ENCODE results near the gene GAGE12E.
"Not testable (repeated sequence)": the region's sequence is repeated elsewhere in the genome, so short reads cannot be mapped to it uniquely, and the experiment has no call there.

Gene GAGE12E, protein sequence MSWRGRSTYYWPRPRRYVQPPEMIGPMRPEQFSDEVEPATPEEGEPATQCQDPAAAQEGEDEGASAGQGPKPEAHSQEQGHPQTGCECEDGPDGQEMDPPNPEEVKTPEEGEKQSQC

DNA sequence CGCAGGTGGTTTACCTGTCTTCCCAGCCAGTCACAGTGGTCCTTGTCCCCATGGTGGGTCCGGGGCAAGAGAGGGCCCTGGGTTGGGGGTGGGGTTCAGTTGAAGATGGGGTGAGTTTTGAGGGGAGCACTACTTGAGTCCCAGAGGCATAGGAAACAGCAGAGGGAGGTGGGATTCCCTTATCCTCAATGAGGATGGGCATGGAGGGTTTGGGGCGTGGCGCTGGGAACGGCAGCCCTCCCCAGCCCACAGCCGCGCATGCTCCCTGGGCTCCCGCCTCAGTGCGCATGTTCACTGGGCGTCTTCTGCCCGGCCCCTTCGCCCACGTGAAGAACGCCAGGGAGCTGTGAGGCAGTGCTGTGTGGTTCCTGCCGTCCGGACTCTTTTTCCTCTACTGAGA, at the start of gene GAGE12E:
Gene GAGE12E, plus strand, starts transcription at position 301 of the 400 bp plus-strand sequence. CDS start 1,155 bp downstream, outside the sequence.
- H3K4me3 ChIP-seq (IDR thresholded peaks at IDR 0.05; ENCODE audit: insufficient read depth, low read depth, low read length); H3K4me1 ChIP-seq (ENCODE audit: low read depth, poor library complexity, severe bottlenecking); H4K20me1 ChIP-seq (ENCODE audit: insufficient read depth); H3K27ac ChIP-seq; H3K4me2 ChIP-seq; H2AFZ ChIP-seq (ENCODE audit: low read depth); H3K79me2 ChIP-seq (ENCODE audit: insufficient read depth, low read depth); H3K9ac ChIP-seq; H3K36me3 ChIP-seq (ENCODE audit: insufficient read depth); H3K27me3 ChIP-seq (ENCODE audit: insufficient read depth, low read depth): not testable (repeated sequence)

DNA sequence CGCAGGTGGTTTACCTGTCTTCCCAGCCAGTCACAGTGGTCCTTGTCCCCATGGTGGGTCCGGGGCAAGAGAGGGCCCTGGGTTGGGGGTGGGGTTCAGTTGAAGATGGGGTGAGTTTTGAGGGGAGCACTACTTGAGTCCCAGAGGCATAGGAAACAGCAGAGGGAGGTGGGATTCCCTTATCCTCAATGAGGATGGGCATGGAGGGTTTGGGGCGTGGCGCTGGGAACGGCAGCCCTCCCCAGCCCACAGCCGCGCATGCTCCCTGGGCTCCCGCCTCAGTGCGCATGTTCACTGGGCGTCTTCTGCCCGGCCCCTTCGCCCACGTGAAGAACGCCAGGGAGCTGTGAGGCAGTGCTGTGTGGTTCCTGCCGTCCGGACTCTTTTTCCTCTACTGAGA, 19.2 kb upstream of the GAGE12E start, which contains the start of gene GAGE12C:
Gene GAGE12C, plus strand, starts transcription at position 301 of the 400 bp plus-strand sequence. CDS start 1,155 bp downstream, outside the sequence.
- not testable (repeated sequence) for H4K20me1 ChIP-seq (ENCODE audit: insufficient read depth); H3K4me3 ChIP-seq (IDR thresholded peaks at IDR 0.05; ENCODE audit: insufficient read depth, low read depth, low read length); H3K4me1 ChIP-seq (ENCODE audit: low read depth, poor library complexity, severe bottlenecking); H3K36me3 ChIP-seq (ENCODE audit: insufficient read depth); H3K27me3 ChIP-seq (ENCODE audit: insufficient read depth, low read depth); H2AFZ ChIP-seq (ENCODE audit: low read depth); H3K79me2 ChIP-seq (ENCODE audit: insufficient read depth, low read depth); H3K9ac ChIP-seq; H3K4me2 ChIP-seq; H3K27ac ChIP-seq

DNA sequence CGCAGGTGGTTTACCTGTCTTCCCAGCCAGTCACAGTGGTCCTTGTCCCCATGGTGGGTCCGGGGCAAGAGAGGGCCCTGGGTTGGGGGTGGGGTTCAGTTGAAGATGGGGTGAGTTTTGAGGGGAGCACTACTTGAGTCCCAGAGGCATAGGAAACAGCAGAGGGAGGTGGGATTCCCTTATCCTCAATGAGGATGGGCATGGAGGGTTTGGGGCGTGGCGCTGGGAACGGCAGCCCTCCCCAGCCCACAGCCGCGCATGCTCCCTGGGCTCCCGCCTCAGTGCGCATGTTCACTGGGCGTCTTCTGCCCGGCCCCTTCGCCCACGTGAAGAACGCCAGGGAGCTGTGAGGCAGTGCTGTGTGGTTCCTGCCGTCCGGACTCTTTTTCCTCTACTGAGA, 9.7 kb upstream of the GAGE12E start, which contains the start of gene GAGE12D:
Gene GAGE12D, plus strand, starts transcription at position 301 of the 400 bp plus-strand sequence. CDS start 1,155 bp downstream, outside the sequence.
- not testable (repeated sequence) for H3K4me1 ChIP-seq (ENCODE audit: low read depth, poor library complexity, severe bottlenecking); H3K9ac ChIP-seq; H3K27ac ChIP-seq; H3K79me2 ChIP-seq (ENCODE audit: insufficient read depth, low read depth); H2AFZ ChIP-seq (ENCODE audit: low read depth); H3K27me3 ChIP-seq (ENCODE audit: insufficient read depth, low read depth); H3K4me2 ChIP-seq; H3K4me3 ChIP-seq (IDR thresholded peaks at IDR 0.05; ENCODE audit: insufficient read depth, low read depth, low read length); H3K36me3 ChIP-seq (ENCODE audit: insufficient read depth); H4K20me1 ChIP-seq (ENCODE audit: insufficient read depth)

DNA sequence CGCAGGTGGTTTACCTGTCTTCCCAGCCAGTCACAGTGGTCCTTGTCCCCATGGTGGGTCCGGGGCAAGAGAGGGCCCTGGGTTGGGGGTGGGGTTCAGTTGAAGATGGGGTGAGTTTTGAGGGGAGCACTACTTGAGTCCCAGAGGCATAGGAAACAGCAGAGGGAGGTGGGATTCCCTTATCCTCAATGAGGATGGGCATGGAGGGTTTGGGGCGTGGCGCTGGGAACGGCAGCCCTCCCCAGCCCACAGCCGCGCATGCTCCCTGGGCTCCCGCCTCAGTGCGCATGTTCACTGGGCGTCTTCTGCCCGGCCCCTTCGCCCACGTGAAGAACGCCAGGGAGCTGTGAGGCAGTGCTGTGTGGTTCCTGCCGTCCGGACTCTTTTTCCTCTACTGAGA, 9.5 kb downstream of the GAGE12E start, which contains the start of gene GAGE12F:
Gene GAGE12F, plus strand, starts transcription at position 301 of the 400 bp plus-strand sequence. CDS start 1,155 bp downstream, outside the sequence.
- H3K27ac ChIP-seq; H2AFZ ChIP-seq (ENCODE audit: low read depth); H3K4me1 ChIP-seq (ENCODE audit: low read depth, poor library complexity, severe bottlenecking); H3K27me3 ChIP-seq (ENCODE audit: insufficient read depth, low read depth); H4K20me1 ChIP-seq (ENCODE audit: insufficient read depth); H3K79me2 ChIP-seq (ENCODE audit: insufficient read depth, low read depth); H3K4me3 ChIP-seq (IDR thresholded peaks at IDR 0.05; ENCODE audit: insufficient read depth, low read depth, low read length); H3K36me3 ChIP-seq (ENCODE audit: insufficient read depth); H3K9ac ChIP-seq; H3K4me2 ChIP-seq: not testable (repeated sequence)

DNA sequence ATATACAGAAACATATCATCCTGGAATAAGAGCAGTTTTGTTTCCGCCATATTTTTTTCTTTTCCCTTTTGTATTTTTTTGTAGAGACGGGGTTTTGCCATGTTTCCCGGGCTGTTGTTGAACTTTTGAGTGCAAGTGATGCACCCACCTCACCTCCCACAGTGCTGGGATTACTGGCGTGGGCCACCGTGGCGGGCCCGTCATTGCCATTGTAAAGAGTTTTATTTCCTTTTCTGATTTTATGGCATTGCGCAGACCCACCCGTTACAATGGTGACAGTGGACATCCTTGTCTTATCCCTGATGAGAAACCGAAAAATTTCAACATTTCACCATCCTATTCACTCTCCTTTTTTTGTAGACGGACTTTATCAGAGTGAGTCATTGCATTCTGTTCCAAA, 17.6 kb downstream of the GAGE12E start:
- not testable (repeated sequence) for H3K36me3 ChIP-seq (ENCODE audit: insufficient read depth); H3K9ac ChIP-seq; H3K4me1 ChIP-seq (ENCODE audit: low read depth, poor library complexity, severe bottlenecking); H3K4me3 ChIP-seq (IDR thresholded peaks at IDR 0.05; ENCODE audit: insufficient read depth, low read depth, low read length); H3K27ac ChIP-seq; H2AFZ ChIP-seq (ENCODE audit: low read depth); H3K79me2 ChIP-seq (ENCODE audit: insufficient read depth, low read depth); H3K4me2 ChIP-seq; H4K20me1 ChIP-seq (ENCODE audit: insufficient read depth); H3K27me3 ChIP-seq (ENCODE audit: insufficient read depth, low read depth)

DNA sequence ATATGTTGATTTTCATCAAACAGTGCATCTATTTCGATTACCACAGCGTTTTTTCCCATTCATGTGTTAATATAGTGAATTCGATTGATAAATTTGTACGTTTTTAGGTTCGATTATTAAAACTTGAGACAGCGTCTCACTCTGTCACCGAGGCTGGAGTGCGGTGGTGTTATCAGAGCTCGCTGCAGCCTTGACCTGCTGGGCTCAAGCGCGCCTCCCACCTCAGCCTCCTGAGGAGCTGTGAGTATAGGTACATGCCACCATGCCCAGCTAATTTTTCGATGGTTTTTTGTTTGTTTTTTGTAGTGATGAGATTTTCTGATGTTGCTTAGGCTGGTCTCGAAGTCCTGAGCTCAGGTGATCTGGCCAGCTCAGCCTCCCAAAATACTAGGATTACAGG, 18.1 kb downstream of the GAGE12E start:
- not testable (repeated sequence) for H3K36me3 ChIP-seq (ENCODE audit: insufficient read depth); H3K4me3 ChIP-seq (IDR thresholded peaks at IDR 0.05; ENCODE audit: insufficient read depth, low read depth, low read length); H2AFZ ChIP-seq (ENCODE audit: low read depth); H3K27ac ChIP-seq; H3K27me3 ChIP-seq (ENCODE audit: insufficient read depth, low read depth); H3K9ac ChIP-seq; H3K4me2 ChIP-seq; H4K20me1 ChIP-seq (ENCODE audit: insufficient read depth); H3K79me2 ChIP-seq (ENCODE audit: insufficient read depth, low read depth); H3K4me1 ChIP-seq (ENCODE audit: low read depth, poor library complexity, severe bottlenecking)

DNA sequence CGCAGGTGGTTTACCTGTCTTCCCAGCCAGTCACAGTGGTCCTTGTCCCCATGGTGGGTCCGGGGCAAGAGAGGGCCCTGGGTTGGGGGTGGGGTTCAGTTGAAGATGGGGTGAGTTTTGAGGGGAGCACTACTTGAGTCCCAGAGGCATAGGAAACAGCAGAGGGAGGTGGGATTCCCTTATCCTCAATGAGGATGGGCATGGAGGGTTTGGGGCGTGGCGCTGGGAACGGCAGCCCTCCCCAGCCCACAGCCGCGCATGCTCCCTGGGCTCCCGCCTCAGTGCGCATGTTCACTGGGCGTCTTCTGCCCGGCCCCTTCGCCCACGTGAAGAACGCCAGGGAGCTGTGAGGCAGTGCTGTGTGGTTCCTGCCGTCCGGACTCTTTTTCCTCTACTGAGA, 19.0 kb downstream of the GAGE12E start, which contains the start of gene GAGE12G:
Gene GAGE12G, plus strand, starts transcription at position 301 of the 400 bp plus-strand sequence. CDS start 1,155 bp downstream, outside the sequence.
- not testable (repeated sequence) for H4K20me1 ChIP-seq (ENCODE audit: insufficient read depth); H3K4me3 ChIP-seq (IDR thresholded peaks at IDR 0.05; ENCODE audit: insufficient read depth, low read depth, low read length); H3K36me3 ChIP-seq (ENCODE audit: insufficient read depth); H2AFZ ChIP-seq (ENCODE audit: low read depth); H3K4me1 ChIP-seq (ENCODE audit: low read depth, poor library complexity, severe bottlenecking); H3K27ac ChIP-seq; H3K79me2 ChIP-seq (ENCODE audit: insufficient read depth, low read depth); H3K27me3 ChIP-seq (ENCODE audit: insufficient read depth, low read depth); H3K4me2 ChIP-seq; H3K9ac ChIP-seq

DNA sequence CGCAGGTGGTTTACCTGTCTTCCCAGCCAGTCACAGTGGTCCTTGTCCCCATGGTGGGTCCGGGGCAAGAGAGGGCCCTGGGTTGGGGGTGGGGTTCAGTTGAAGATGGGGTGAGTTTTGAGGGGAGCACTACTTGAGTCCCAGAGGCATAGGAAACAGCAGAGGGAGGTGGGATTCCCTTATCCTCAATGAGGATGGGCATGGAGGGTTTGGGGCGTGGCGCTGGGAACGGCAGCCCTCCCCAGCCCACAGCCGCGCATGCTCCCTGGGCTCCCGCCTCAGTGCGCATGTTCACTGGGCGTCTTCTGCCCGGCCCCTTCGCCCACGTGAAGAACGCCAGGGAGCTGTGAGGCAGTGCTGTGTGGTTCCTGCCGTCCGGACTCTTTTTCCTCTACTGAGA, 28.6 kb downstream of the GAGE12E start, which contains the start of gene GAGE12H:
Gene GAGE12H, plus strand, starts transcription at position 301 of the 400 bp plus-strand sequence. CDS start 1,155 bp downstream, outside the sequence.
- H3K27me3 ChIP-seq (ENCODE audit: insufficient read depth, low read depth); H3K4me2 ChIP-seq; H3K27ac ChIP-seq; H2AFZ ChIP-seq (ENCODE audit: low read depth); H3K36me3 ChIP-seq (ENCODE audit: insufficient read depth); H4K20me1 ChIP-seq (ENCODE audit: insufficient read depth); H3K9ac ChIP-seq; H3K79me2 ChIP-seq (ENCODE audit: insufficient read depth, low read depth); H3K4me1 ChIP-seq (ENCODE audit: low read depth, poor library complexity, severe bottlenecking); H3K4me3 ChIP-seq (IDR thresholded peaks at IDR 0.05; ENCODE audit: insufficient read depth, low read depth, low read length): not testable (repeated sequence)

DNA sequence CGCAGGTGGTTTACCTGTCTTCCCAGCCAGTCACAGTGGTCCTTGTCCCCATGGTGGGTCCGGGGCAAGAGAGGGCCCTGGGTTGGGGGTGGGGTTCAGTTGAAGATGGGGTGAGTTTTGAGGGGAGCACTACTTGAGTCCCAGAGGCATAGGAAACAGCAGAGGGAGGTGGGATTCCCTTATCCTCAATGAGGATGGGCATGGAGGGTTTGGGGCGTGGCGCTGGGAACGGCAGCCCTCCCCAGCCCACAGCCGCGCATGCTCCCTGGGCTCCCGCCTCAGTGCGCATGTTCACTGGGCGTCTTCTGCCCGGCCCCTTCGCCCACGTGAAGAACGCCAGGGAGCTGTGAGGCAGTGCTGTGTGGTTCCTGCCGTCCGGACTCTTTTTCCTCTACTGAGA, 38.1 kb downstream of the GAGE12E start, which contains the start of gene GAGE2A:
Gene GAGE2A, plus strand, starts transcription at position 301 of the 400 bp plus-strand sequence. CDS start 1,155 bp downstream, outside the sequence.
- not testable (repeated sequence) for H3K9ac ChIP-seq; H3K4me3 ChIP-seq (IDR thresholded peaks at IDR 0.05; ENCODE audit: insufficient read depth, low read depth, low read length); H3K36me3 ChIP-seq (ENCODE audit: insufficient read depth); H4K20me1 ChIP-seq (ENCODE audit: insufficient read depth); H3K79me2 ChIP-seq (ENCODE audit: insufficient read depth, low read depth); H2AFZ ChIP-seq (ENCODE audit: low read depth); H3K27me3 ChIP-seq (ENCODE audit: insufficient read depth, low read depth); H3K4me1 ChIP-seq (ENCODE audit: low read depth, poor library complexity, severe bottlenecking); H3K4me2 ChIP-seq; H3K27ac ChIP-seq

DNA sequence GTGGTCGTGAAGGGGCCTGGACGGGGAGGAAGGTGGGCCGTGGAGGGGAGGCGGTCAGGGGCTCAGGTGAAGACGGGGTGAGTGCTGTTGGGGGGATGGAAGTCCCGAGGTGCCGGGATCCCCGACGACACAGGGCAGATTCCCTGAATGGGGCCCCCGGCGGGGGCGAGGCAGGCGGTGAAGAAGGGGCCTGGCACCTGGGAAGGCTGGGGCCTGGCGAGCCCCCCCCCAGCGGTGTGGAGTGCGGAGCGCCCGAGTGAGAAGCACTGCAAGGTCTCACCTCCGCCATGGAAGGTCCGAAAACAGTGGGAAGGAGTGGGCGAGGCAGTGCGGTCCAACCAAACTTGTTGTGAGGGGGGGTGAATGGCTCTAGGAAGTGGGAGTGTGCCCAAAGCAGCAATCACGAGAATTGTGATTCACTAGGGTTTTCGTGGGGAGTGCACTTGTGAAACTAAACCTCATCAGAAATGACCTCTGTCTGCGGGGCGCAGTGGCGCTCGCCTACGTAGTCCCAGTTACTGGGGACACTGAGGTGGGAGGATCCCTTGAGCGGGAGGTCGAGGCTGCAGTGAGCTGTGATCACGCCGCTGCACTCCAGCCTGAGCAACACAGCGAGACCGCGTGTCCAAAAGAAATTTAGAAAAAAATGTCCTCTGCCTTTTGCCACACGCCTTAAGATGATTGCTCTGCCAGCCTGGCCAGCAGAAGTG, 38.8 kb downstream of the GAGE12E start:
- not testable (repeated sequence) for H3K4me3 ChIP-seq (IDR thresholded peaks at IDR 0.05; ENCODE audit: insufficient read depth, low read depth, low read length); H3K36me3 ChIP-seq (ENCODE audit: insufficient read depth); H3K4me2 ChIP-seq; H4K20me1 ChIP-seq (ENCODE audit: insufficient read depth); H2AFZ ChIP-seq (ENCODE audit: low read depth); H3K27ac ChIP-seq; H3K79me2 ChIP-seq (ENCODE audit: insufficient read depth, low read depth); H3K27me3 ChIP-seq (ENCODE audit: insufficient read depth, low read depth); H3K4me1 ChIP-seq (ENCODE audit: low read depth, poor library complexity, severe bottlenecking); H3K9ac ChIP-seq

All from KMS-11 (cell line).